Suprapubic skin (tissue), 3 donors: ENCODE data around the gene MFSD12.

ENCODE experiments used
- CTCF ChIP-seq, 2 donors: fragments of 200-600 bp in 1 of 2; fragments of 450-650 bp in 1 of 2; sonication (generic) in 1 of 2; IDR thresholded peaks; one replicate each; pipeline ENCODE4 v1.5.1; 2016 to 2019; ENCODE audit warnings: antibody characterized with exemption in 2 of 2, mild to moderate bottlenecking in 1 of 2, moderate library complexity in 1 of 2
- POLR2A ChIP-seq, 2 donors: fragments of 450-650 bp; IDR thresholded peaks; one replicate each; pipeline ENCODE4 v1.6.1; 2017; ENCODE audit warnings: antibody characterized with exemption in 2 of 2, mild to moderate bottlenecking in 2 of 2, moderate library complexity in 2 of 2

- TF ChIP-seq POLR2A (IDR thresholded peaks at IDR 0.05) (no peak), CTCF (IDR thresholded peaks at IDR 0.05) (no peak)
These were observed 25.1 kb downstream of the MFSD12 start for GRCh38 chr19:3532154-3532786.
